PC-9 (cell line): ENCODE data around the gene LRIG3. TPM values are rescaled to one million over a fixed set of nuclear protein-coding genes. Genes with fewer than 3 reads are reported as not detected.
"Not testable (repeated sequence)": the region's sequence is repeated elsewhere in the genome, so short reads cannot be mapped to it uniquely, and the experiment has no call there.

ENCODE experiments used
- BruUV-seq: library from RNA; stranded (reverse); fragments of 400-500 nt; replicated peaks from 2 replicates; lab custom pipeline; 2021; lab: Mats Ljungman, UMichigan
- CTCF ChIA-PET: fragments of 300-600 bp; sonication (Branson Sonifier 250); formaldehyde crosslinking; loops from one replicate; lab custom pipeline; 2022; ENCODE audit warnings: antibody characterized with exemption; lab: Charles Lee
- POLR2A ChIA-PET: fragments of 300-600 bp; sonication (Branson Sonifier 250); formaldehyde crosslinking; loops from one replicate; lab custom pipeline; 2022; ENCODE audit warnings: antibody characterized with exemption; ENCODE audit not compliant: unreplicated experiment; lab: Charles Lee
- DNase-seq, 2 experiments: peaks; one replicate each; pipeline versions ENCODE4 v3.0.0 to v3.0.0-alpha.2; 2015 to 2022; ENCODE audit warnings: mixed read lengths in 1 of 2
- H2AFZ ChIP-seq: fragments of 200-600 bp; sonication (generic); 2 replicates; pipeline ENCODE4 v1.8.1; 2017; ENCODE audit warnings: antibody characterized with exemption
- H3F3A ChIP-seq: fragments of 200-600 bp; sonication (generic); 2 replicates; pipeline ENCODE4 v1.8.1; 2017; ENCODE audit warnings: antibody characterized with exemption, mild to moderate bottlenecking, low read depth; ENCODE audit not compliant: insufficient read depth
- H3K27ac ChIP-seq: fragments of 200-600 bp; sonication (generic); 2 replicates; pipeline ENCODE4 v1.6.1; 2016; ENCODE audit warnings: mixed run types
- H3K27me3 ChIP-seq: fragments of 200-600 bp; sonication (generic); 2 replicates; pipeline ENCODE4 v1.6.1; 2016; ENCODE audit warnings: low read depth, mixed run types; ENCODE audit not compliant: insufficient read depth
- H3K36me3 ChIP-seq: fragments of 200-600 bp; sonication (generic); 2 replicates; pipeline ENCODE4 v1.6.1; 2016; ENCODE audit warnings: low read depth, mixed run types
- H3K4me1 ChIP-seq: fragments of 200-600 bp; sonication (generic); replicated peaks from 2 replicates; pipeline ENCODE4 v1.6.1; 2016; ENCODE audit warnings: mixed run types; ENCODE audit not compliant: insufficient read depth
- H3K4me2 ChIP-seq: fragments of 200-600 bp; sonication (generic); 2 replicates; pipeline ENCODE4 v1.6.1; 2017; ENCODE audit warnings: mixed run types
- H3K4me3 ChIP-seq: fragments of 200-600 bp; sonication (generic); 2 replicates; pipeline ENCODE4 v1.6.1; 2016; ENCODE audit warnings: mixed run types
- H3K79me2 ChIP-seq: fragments of 200-600 bp; sonication (generic); 2 replicates; pipeline ENCODE4 v1.6.1; 2017; ENCODE audit warnings: low read depth, mixed run types
- H3K9me2 ChIP-seq: fragments of 200-600 bp; sonication (generic); 2 replicates; pipeline ENCODE4 v1.8.1; 2017; ENCODE audit warnings: mild to moderate bottlenecking; ENCODE audit not compliant: insufficient read depth
- H3K9me3 ChIP-seq: fragments of 200-600 bp; sonication (generic); 2 replicates; pipeline ENCODE4 v1.8.1; 2016; ENCODE audit warnings: low read depth; ENCODE audit not compliant: insufficient read depth
- H4K20me1 ChIP-seq: fragments of 200-600 bp; sonication (generic); 2 replicates; pipeline ENCODE4 v1.8.1; 2017; ENCODE audit not compliant: insufficient read depth
- EZH2 ChIP-seq: fragments of 200-600 bp; sonication (generic); IDR thresholded peaks from 2 replicates; pipeline ENCODE4 v1.8.0; 2017; ENCODE audit warnings: antibody characterized with exemption, low read depth
- intact Hi-C: fragments of 100-400 bp; cut with micrococcal nuclease; formaldehyde crosslinking; loops from one replicate; pipeline ENCODE4 v1.10.0; 2022; ENCODE audit not compliant: unreplicated experiment
- total RNA-seq: library from RNA; stranded (reverse); gene quantifications from 2 replicates; pipeline ENCODE4 v1.2.3, GENCODE V29; 2021
- TF ChIP-seq, protein P1 (sequence below): fragments of 200-600 bp; sonication (generic); conservative IDR thresholded peaks from 2 replicates; pipeline ENCODE4 v1.6.1; 2017; ENCODE audit warnings: mixed run types, antibody characterized with exemption, mild to moderate bottlenecking, moderate library complexity

LRIG3 gene
- total RNA-seq, 1 experiment from 2014 or later = 10.6 TPM

DNA sequence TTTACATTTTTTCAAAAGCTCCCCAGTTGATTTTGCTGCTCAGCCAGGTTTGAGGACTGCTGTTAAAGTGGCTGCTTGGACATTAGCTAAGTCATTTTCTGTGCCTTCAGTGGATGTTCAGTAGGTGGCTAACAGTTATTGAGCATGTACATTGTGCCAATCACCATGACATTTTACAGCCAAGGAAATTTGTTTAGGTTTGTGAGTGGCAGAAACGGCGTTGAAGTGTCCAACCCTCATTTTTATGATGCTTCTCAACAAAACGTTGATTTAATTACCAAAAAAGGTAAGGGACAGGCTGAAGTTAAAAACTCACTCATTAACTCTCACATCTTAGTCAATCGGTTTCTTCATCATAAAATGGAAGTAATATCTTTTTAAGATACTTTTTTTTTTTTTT is 37.0 kb upstream of the LRIG3 start:
- no peaks in the 10 kb centered on the region for H3K27me3 ChIP-seq
- H3K27ac ChIP-seq = no peak overlapping the region
- no peak overlapping the region for H3K4me2 ChIP-seq
- H3K9me3 ChIP-seq = peaks cover 3% of the 10 kb centered on the region; the same call in 1 of the 2 replicates
- ChIA-PET CTCF (no interaction called here), POLR2A (no interaction called here)
- BruUV-seq = no TSS peak
- TF ChIP-seq EZH2 = no peak
- TF ChIP-seq, protein P1, sequence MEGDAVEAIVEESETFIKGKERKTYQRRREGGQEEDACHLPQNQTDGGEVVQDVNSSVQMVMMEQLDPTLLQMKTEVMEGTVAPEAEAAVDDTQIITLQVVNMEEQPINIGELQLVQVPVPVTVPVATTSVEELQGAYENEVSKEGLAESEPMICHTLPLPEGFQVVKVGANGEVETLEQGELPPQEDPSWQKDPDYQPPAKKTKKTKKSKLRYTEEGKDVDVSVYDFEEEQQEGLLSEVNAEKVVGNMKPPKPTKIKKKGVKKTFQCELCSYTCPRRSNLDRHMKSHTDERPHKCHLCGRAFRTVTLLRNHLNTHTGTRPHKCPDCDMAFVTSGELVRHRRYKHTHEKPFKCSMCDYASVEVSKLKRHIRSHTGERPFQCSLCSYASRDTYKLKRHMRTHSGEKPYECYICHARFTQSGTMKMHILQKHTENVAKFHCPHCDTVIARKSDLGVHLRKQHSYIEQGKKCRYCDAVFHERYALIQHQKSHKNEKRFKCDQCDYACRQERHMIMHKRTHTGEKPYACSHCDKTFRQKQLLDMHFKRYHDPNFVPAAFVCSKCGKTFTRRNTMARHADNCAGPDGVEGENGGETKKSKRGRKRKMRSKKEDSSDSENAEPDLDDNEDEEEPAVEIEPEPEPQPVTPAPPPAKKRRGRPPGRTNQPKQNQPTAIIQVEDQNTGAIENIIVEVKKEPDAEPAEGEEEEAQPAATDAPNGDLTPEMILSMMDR = no peak
- H3K79me2 ChIP-seq = no peaks in the 10 kb centered on the region
- no peak overlapping the region for H2AFZ ChIP-seq
- no peaks in the 10 kb centered on the region for H3F3A ChIP-seq
- no peak overlapping the region for H3K4me3 ChIP-seq
- DNase-seq = no peak
- H3K9me2 ChIP-seq = no peaks in the 10 kb centered on the region
- no peaks in the 10 kb centered on the region for H4K20me1 ChIP-seq
- intact Hi-C loops = no loop called here
- no peaks in the 10 kb centered on the region for H3K36me3 ChIP-seq
- no peaks in the 10 kb centered on the region for H3K4me1 ChIP-seq

DNA sequence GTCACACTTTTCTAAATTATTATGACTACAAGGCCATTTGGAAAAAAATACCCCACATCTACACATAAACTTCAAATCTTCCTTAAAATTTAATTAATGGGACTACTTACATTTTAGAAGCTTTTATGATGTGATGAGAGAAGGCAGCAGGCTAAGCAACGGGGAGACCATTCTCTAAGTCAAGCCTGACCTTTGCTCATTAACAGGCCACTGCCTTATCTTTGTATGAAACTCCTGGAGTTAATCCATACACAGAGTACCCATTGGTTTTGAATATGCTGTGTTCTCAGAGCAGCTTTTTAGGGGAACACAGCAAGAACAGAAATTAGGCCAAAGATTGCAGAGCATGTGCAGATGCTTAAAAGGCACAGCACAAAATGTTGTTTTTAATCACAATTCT is 35.5 kb upstream of the LRIG3 start:
- Histone ChIP-seq H3F3A (no peaks in the 10 kb centered on the region), H3K27me3 (no peaks in the 10 kb centered on the region), H3K27ac (no peak overlapping the region), H2AFZ (no peak overlapping the region), H3K9me2 (no peaks in the 10 kb centered on the region), H3K79me2 (no peaks in the 10 kb centered on the region), H3K9me3 (peaks cover 3% of the 10 kb centered on the region; the same call in 1 of the 2 replicates), H4K20me1 (no peaks in the 10 kb centered on the region), H3K4me3 (no peak overlapping the region), H3K4me2 (no peak overlapping the region), H3K36me3 (no peaks in the 10 kb centered on the region), H3K4me1 (no peaks in the 10 kb centered on the region)
- intact Hi-C loops = no loop called here
- ChIA-PET CTCF (no interaction called here), POLR2A (no interaction called here)
- TF ChIP-seq, protein P1 = no peak
- no peak for TF ChIP-seq EZH2
- DNase-seq = no peak
- BruUV-seq = no TSS peak

DNA sequence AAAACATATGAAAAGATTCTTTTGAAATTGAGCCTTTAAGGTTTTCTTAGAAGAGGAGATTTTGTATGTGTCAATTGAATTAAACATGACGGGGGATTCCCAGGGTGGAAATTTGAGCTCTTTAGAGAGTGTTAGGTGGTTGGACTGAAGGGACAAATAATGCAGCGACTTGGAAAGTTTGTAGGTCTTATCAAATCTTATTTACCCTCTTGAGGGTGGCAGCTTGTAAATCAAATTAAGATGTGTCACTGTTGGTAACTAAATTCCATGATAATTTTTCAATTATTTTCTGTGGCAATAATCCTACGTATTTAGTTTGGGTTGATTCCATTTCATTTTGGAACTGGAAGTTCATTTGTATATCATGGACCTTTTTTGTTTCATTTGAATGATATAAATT is 33.7 kb upstream of the LRIG3 start:
- Histone ChIP-seq H3K27me3 (no peaks in the 10 kb centered on the region), H3K4me3 (no peak overlapping the region), H4K20me1 (no peaks in the 10 kb centered on the region), H3K9me2 (no peaks in the 10 kb centered on the region), H2AFZ (no peak overlapping the region), H3K4me1 (no peaks in the 10 kb centered on the region), H3K79me2 (no peaks in the 10 kb centered on the region), H3K4me2 (no peak overlapping the region), H3K36me3 (no peaks in the 10 kb centered on the region), H3F3A (no peaks in the 10 kb centered on the region), H3K27ac (no peak overlapping the region), H3K9me3 (no peaks in the 10 kb centered on the region; the same call in 1 of the 2 replicates)
- TF ChIP-seq EZH2 = no peak
- ChIA-PET POLR2A (no interaction called here), CTCF (no interaction called here)
- intact Hi-C loops = no loop called here
- no TSS peak for BruUV-seq
- DNase-seq = no peak

DNA sequence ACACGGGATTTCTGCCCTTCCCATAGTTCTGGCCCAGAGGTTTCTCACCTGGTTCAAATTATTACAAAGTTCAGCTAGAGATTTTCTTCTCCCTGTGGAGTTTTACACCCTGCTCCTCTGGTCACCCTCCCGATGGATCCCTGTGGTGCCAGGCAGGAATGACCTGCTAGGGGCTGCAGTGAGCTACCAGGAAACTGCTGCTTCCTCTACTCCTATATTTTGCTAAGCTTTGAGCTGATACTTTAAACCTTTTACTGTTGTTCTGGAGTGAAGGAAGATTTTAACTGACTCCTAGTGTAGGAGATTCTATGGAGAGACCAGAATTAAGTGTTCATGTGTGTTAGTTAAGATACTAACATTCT is 30.4 kb upstream of the LRIG3 start:
- no peak for TF ChIP-seq EZH2
- TF ChIP-seq, protein P1 = no peak
- Histone ChIP-seq H3K4me2 (no peak overlapping the region), H3K27me3 (no peaks in the 10 kb centered on the region), H3K4me1 (no peaks in the 10 kb centered on the region), H4K20me1 (no peaks in the 10 kb centered on the region), H3K9me3 (no peaks in the 10 kb centered on the region; the same call in 1 of the 2 replicates), H3K79me2 (no peaks in the 10 kb centered on the region), H3K27ac (no peak overlapping the region), H3K9me2 (no peaks in the 10 kb centered on the region), H3K4me3 (no peak overlapping the region), H2AFZ (peak overlapping the region; percentile 15; the same call in 1 of the 2 replicates), H3F3A (no peaks in the 10 kb centered on the region), H3K36me3 (no peaks in the 10 kb centered on the region)
- intact Hi-C loops = no loop called here
- POLR2A ChIA-PET = no interaction called here
- BruUV-seq = no TSS peak
- DNase-seq = no peak
- CTCF ChIA-PET = no interaction called here

DNA sequence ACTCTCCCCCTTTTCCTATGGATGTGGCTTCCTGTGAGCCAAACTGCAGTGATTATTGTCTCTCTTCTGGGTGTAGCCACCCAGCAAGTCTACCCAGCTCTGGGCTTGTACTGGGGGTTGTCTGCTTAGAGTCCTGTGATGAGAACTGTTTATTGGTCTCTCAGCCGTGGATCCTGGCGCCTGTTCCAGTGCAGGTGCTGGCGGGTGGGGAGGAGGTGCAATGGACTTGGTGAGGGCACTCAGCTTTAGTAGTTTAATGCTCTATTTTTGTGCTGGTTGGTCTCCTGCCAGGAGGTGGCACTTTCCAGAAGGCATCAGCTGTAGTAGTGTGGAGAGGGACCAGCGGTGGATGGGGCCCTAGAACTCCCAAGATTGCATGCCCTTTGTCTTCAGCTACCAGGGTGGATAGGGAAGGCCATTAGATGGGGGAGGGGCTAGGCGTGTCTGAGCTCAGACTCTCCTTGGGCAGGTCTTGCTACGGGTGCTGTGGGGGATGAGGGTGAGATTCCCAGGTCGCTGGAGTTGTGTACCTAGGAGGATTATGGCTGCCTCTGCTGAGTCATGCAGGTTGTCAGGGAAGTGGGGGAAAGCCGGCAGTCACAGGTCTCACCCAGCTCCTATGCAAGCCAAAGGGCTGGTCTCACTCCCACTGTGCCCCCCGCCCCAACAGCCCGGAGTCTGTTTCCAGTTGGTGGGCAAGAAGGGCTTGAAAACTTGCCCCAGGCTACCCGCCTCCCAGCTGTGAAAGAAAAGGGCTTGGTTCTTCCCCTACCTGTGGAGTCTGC is 29.8 kb upstream of the LRIG3 start:
- H3K4me2 ChIP-seq, H3K9me3 ChIP-seq, CTCF ChIA-PET, H3K27me3 ChIP-seq, H3F3A ChIP-seq, H3K9me2 ChIP-seq, H3K27ac ChIP-seq, DNase-seq, H3K4me3 ChIP-seq, POLR2A ChIA-PET, BruUV-seq, H3K36me3 ChIP-seq, H2AFZ ChIP-seq, H3K79me2 ChIP-seq, intact Hi-C loops, H3K4me1 ChIP-seq, H4K20me1 ChIP-seq: not testable (repeated sequence)
